Spleen (tissue), 11 donors: Measurements from ENCODE around the gene TMED4. TPM values are rescaled to one million over a fixed set of nuclear protein-coding genes. Genes with fewer than 3 reads are reported as not detected.

Source experiments
- DNase-seq: peaks from one replicate; pipeline ENCODE4 v3.0.0-alpha.2; 2020
- H3K27ac ChIP-seq, 8 donors: fragments of 200-600 bp; sonication (generic) in 7 of 8; 1 replicate in 4 of 8; 2 replicates in 4 of 8; pipeline versions ENCODE4 v1.5.0 to v1.8.0; 2016 to 2021; ENCODE audit warnings: inconsistent platforms in 4 of 8, mild to moderate bottlenecking in 4 of 8, moderate library complexity in 1 of 8
- H3K27me3 ChIP-seq, 7 donors: fragments of 200-600 bp; sonication (generic) in 6 of 7; replicated peaks in 1 of 7; 1 replicate in 4 of 7; 2 replicates in 3 of 7; pipeline versions ENCODE4 v1.5.0 to v1.8.0; 2016 to 2021; ENCODE audit warnings: inconsistent platforms in 3 of 7, mild to moderate bottlenecking in 1 of 7
- H3K36me3 ChIP-seq, 6 donors: fragments of 200-600 bp; sonication (generic) in 5 of 6; 1 replicate in 4 of 6; 2 replicates in 2 of 6; pipeline versions ENCODE4 v1.5.0 to v1.8.0; 2016 to 2021; ENCODE audit warnings: inconsistent platforms in 2 of 6
- H3K4me1 ChIP-seq, 6 donors: fragments of 200-600 bp; sonication (generic) in 5 of 6; 1 replicate in 3 of 6; 2 replicates in 3 of 6; pipeline versions ENCODE4 v1.5.0 to v1.8.0; 2016 to 2021; ENCODE audit warnings: inconsistent platforms in 3 of 6
- H3K4me3 ChIP-seq, 8 donors: fragments of 200-600 bp; sonication (generic) in 7 of 8; 1 replicate in 4 of 8; 2 replicates in 4 of 8; pipeline versions ENCODE4 v1.5.0 to v1.8.0; 2016 to 2021; ENCODE audit warnings: inconsistent platforms in 4 of 8, mild to moderate bottlenecking in 4 of 8, moderate library complexity in 2 of 8
- H3K9me3 ChIP-seq, 8 donors: fragments of 200-600 bp; sonication (generic) in 7 of 8; 1 replicate in 4 of 8; 2 replicates in 4 of 8; pipeline versions ENCODE4 v1.5.0 to v1.8.0; 2016 to 2021; ENCODE audit warnings: inconsistent platforms in 4 of 8
- POLR2A ChIP-seq, 3 donors: fragments of 450-650 bp; IDR thresholded peaks; one replicate each; pipeline ENCODE4 v1.5.1; 2017; ENCODE audit warnings: antibody characterized with exemption in 3 of 3, mild to moderate bottlenecking in 1 of 3
- POLR2AphosphoS5 ChIP-seq, 3 donors: sonication (generic); formaldehyde crosslinking; IDR thresholded peaks; one replicate each; pipeline ENCODE4 v1.5.1; 2017; ENCODE audit warnings: antibody characterized with exemption in 3 of 3
- WGBS, 5 donors: extraction: QIAGEN DNeasy Blood & Tissue Kit in 3 of 5; methylation state at CpG; one replicate each; pipeline versions ENCODE4 v1.1.5 to v1.1.7; 2013 to 2018; 5-methylcytosine and 5-hydroxymethylcytosine counted together
- intact Hi-C: fragments of 100-400 bp; cut with DNase I; formaldehyde crosslinking; loops from one replicate; pipeline ENCODE4 v1.15.0; 2023; ENCODE audit warnings: low total_unique reads
- polyA plus RNA-seq, 3 donors: library from polyadenylated mRNA; stranded (reverse); fragments of 200-250 nt; gene quantifications; one replicate each; pipeline ENCODE4 v1.2.1, GENCODE V29; 2013
- total RNA-seq, 7 donors: library from RNA; depleted of rRNA in 3 of 7; stranded (reverse); fragments of >200 nt in 3 of 7; fragmentation: NEBNext Ultra II Directional in 4 of 7; extraction: Animal tissue kit (Norgen Biotek cat#: 25700) in 4 of 7; gene quantifications; one replicate each; pipeline versions ENCODE4 v1.1.0 to v1.2.1, GENCODE V29; 2016 to 2021
- TF ChIP-seq, protein P1 (sequence below), 11 experiments: fragments of 200-600 bp in 7 of 11; fragments of 450-650 bp in 4 of 11; sonication (generic) in 4 of 11; IDR thresholded peaks in 8 of 11; conservative IDR thresholded peaks in 3 of 11; 1 replicate in 7 of 11; 2 replicates in 4 of 11; pipeline versions ENCODE4 v1.4.0 to v1.8.0; 2016 to 2021; ENCODE audit warnings: antibody characterized with exemption in 11 of 11, inconsistent platforms in 4 of 11, mild to moderate bottlenecking in 1 of 11
- donor health status: healthy with polysubstance abuse.
- donor health status: DM: no; HTN: no; CAD: no; lungs with moderate emphysema.
- donor health status: DM: no; HTN: no; CAD: no.
- donor health status: Bipolar disorder and iron deficiency.
- donor health status: healthy.
- donor health status: DM: no; HTN: no; CAD: no.
- donor health status: DM: yes; HTN: yes; CAD: no.

The TMED4 gene
- total and polyA plus RNA-seq, 10 donors: 26.1 to 105 (median 59.6) TPM

DNA sequence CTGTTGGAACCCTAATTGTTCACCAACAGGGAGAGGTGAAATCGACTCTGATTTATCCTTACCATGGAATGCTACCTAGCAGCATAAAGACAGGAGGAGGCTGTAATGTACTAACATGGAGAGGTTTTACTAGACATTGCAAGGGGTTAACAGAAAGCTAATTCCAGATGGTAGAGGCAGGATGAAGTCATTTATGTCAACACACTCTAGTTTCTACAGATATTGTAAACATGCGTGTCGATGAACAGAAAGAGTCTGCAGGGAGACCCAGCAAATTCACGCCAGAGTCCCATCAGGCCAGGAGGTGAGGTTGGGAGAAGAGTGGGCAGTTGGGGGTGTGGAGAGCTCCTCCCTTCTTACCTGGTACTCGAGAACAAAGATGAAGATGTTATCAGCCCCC is 47.9 kb downstream of the TMED4 start:
- Histone ChIP-seq H3K27me3 (no peaks in the 10 kb centered on the region), H3K4me1 (peaks cover 0 to 4% (median 0%) of the 10 kb centered on the region in 6 donors), H3K27ac (no peak overlapping the region), H3K4me3 (no peak overlapping the region), H3K36me3 (no peaks in the 10 kb centered on the region), H3K9me3 (no peaks in the 10 kb centered on the region)
- DNase-seq: no peak
- intact Hi-C loops: no loop called here
- TF ChIP-seq POLR2A (IDR thresholded peaks at IDR 0.05) (no peak), POLR2AphosphoS5 (IDR thresholded peaks at IDR 0.05) (no peak)
- TF ChIP-seq, protein P1, sequence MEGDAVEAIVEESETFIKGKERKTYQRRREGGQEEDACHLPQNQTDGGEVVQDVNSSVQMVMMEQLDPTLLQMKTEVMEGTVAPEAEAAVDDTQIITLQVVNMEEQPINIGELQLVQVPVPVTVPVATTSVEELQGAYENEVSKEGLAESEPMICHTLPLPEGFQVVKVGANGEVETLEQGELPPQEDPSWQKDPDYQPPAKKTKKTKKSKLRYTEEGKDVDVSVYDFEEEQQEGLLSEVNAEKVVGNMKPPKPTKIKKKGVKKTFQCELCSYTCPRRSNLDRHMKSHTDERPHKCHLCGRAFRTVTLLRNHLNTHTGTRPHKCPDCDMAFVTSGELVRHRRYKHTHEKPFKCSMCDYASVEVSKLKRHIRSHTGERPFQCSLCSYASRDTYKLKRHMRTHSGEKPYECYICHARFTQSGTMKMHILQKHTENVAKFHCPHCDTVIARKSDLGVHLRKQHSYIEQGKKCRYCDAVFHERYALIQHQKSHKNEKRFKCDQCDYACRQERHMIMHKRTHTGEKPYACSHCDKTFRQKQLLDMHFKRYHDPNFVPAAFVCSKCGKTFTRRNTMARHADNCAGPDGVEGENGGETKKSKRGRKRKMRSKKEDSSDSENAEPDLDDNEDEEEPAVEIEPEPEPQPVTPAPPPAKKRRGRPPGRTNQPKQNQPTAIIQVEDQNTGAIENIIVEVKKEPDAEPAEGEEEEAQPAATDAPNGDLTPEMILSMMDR (IDR thresholded peaks at IDR 0.05 in 8 of 11, conservative IDR thresholded peaks at IDR 0.05 in 3 of 11): no peak
- 82 to 89% (median 82%) methylated on average over 5 of the region's 5 CpGs for WGBS, 5 donors

DNA sequence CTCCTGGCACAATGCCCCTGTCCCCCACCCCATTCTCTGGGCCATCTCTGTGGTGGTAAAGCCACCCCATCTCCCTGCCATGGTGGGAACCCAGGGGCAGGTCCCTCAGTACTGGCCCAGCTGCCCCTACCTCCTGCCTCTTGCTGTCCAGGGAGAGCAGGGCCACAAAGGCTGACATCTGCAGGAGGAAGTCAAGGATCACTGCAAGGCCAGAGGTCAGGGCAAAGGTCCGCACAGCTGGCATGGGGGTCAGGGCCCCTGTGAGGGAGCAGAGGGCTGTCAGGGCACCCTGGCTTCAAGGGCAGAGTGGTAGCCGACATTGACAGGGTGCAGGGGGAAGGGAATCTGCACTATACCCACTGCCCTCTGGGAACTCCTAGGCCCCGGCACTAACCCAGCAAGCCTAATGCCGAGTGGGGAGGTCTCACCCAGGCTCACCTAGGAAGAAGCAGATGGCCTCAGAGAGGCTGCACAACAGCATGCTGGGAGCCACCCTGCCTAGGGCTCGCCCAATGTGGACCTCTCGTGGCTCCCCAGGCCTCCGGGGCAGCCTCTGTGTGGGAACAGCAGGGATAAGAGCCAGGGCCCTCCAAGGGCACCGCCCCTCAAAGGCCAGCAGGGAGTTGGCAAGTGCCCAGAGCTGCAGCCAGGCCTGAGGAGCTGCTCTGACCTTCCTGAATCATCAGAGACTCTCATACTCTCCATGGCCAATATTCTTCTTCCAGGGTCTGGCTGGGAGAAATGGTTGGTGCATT is 48.6 kb downstream of the TMED4 start:
- no peak for DNase-seq
- 74 to 92% (median 84%) methylated on average over 5 to 8 of the region's 8 CpGs for WGBS, 5 donors
- intact Hi-C loops: no loop called here
- Histone ChIP-seq H3K9me3 (peaks cover 0 to 3% (median 0%) of the 10 kb centered on the region in 8 donors), H3K4me3 (no peak overlapping the region), H3K36me3 (no peaks in the 10 kb centered on the region), H3K4me1 (peaks cover 0 to 4% (median 0%) of the 10 kb centered on the region in 6 donors), H3K27ac (no peak overlapping the region), H3K27me3 (no peaks in the 10 kb centered on the region)
- TF ChIP-seq, protein P1 (IDR thresholded peaks at IDR 0.05 in 8 of 11, conservative IDR thresholded peaks at IDR 0.05 in 3 of 11): no peak
- TF ChIP-seq POLR2AphosphoS5 (IDR thresholded peaks at IDR 0.05) (no peak), POLR2A (IDR thresholded peaks at IDR 0.05) (no peak)

DNA sequence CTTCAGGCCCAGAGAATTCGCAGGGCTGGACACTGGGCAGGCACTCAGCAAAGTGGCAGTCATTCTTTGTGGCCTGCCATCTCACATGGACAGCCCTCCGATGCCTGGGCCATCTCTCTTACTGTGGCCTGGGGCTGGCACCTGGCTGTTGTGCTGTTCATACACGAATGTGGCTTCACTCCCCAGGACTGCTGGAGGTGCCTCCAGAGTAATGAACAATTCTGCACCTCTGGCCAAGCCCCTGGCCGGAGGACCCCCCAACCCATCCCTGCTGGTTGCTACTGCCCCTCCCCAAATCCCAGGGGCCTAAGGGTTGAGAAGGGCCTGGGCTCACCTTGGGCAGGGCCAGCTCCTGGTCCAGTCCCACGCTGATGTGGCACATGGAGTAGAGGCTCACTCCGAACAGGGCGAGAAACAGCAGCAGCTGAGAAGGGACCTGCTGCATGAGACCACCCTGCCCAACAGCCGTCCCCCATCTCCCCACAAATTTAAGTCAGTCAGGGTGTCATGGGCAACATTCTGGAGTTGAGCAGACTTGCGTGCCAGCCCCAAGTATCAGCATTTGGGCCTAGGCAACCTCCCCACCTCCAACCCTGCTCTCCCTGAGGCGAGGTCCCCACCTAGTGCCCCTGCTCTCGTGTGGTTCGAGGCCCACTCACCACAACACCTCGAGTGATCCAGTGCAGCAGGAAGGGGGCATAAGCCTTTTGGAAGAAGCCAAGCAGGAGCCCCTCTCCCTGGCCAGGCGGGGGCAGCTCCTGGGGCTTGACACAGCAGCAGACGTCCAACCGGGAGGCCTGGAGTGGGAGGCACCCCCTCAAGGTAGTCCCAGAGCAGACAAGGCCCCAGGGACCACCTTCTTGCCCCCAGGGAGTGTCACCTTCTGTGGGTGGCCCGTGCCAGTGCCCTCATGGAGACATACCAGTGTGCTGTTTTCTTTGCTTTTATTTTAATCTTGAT is 50.3 kb downstream of the TMED4 start:
- H3K27me3 ChIP-seq: no peaks in the 10 kb centered on the region
- no peak for DNase-seq
- TF ChIP-seq POLR2A (IDR thresholded peaks at IDR 0.05) (no peak), POLR2AphosphoS5 (IDR thresholded peaks at IDR 0.05) (no peak)
- TF ChIP-seq, protein P1 (IDR thresholded peaks at IDR 0.05 in 8 of 11, conservative IDR thresholded peaks at IDR 0.05 in 3 of 11): no peak
- intact Hi-C loops: no loop called here
- no peaks in the 10 kb centered on the region for H3K36me3 ChIP-seq
- H3K4me3 ChIP-seq: no peak overlapping the region
- 80 to 89% (median 84%) methylated on average over 11 to 17 of the region's 17 CpGs for WGBS, 5 donors
- H3K27ac ChIP-seq: no peak overlapping the region
- H3K9me3 ChIP-seq: peaks cover 0 to 20% (median 13%) of the 10 kb centered on the region in 8 donors
- peaks cover 0 to 4% (median 0%) of the 10 kb centered on the region in 6 donors for H3K4me1 ChIP-seq
